HepG2 (cell line): ENCODE data around the gene RGL1.

Experiments used
- ATF6 ChIP-seq: sonication (generic); formaldehyde crosslinking; conservative IDR thresholded peaks from 2 replicates; pipeline ENCODE4 v1.4.0; 2020; ENCODE audit warnings: missing genetic modification reagents
- BCL3 ChIP-seq: sonication (generic); formaldehyde crosslinking; IDR thresholded peaks from 2 replicates; pipeline ENCODE4 v1.5.1; 2020; ENCODE audit warnings: mild to moderate bottlenecking, missing genetic modification reagents, moderate library complexity
- CREM ChIP-seq, 2 experiments: sonication (generic) in 1 of 2; formaldehyde crosslinking in 1 of 2; IDR thresholded peaks; 2 replicates each; pipeline versions ENCODE4 v1.4.0 to v1.6.1; 2016 to 2020; ENCODE audit warnings: antibody characterized with exemption in 1 of 2, mild to moderate bottlenecking in 1 of 2, missing genetic modification reagents in 1 of 2
- CTCF ChIP-seq: sonication (generic); formaldehyde crosslinking; IDR thresholded peaks from 2 replicates; pipeline ENCODE4 v1.5.0; 2020; ENCODE audit warnings: mild to moderate bottlenecking, missing genetic modification reagents, moderate library complexity
- FOXK1 ChIP-seq: sonication (generic); formaldehyde crosslinking; IDR thresholded peaks from 2 replicates; pipeline ENCODE4 v1.4.0; 2020; ENCODE audit warnings: low read depth, missing genetic modification reagents, borderline replicate concordance
- HDAC6 ChIP-seq: fragments of 200-600 bp; sonication (generic); IDR thresholded peaks from 2 replicates; pipeline ENCODE4 v1.7.0; 2017; ENCODE audit warnings: mild to moderate bottlenecking, antibody characterized with exemption, low read length, low read depth
- HMG20B ChIP-seq: conservative IDR thresholded peaks from 2 replicates; pipeline ENCODE4 v1.6.1; 2016; ENCODE audit warnings: missing genetic modification reagents, missing compliant biosample characterization
- NFYC ChIP-seq: IDR thresholded peaks from 2 replicates; pipeline ENCODE4 v1.6.1; 2016; ENCODE audit warnings: missing genetic modification reagents, missing compliant biosample characterization
- POLR2A ChIP-seq, 2 experiments: IDR thresholded peaks; 2 replicates each; pipeline ENCODE4 v1.6.1; 2011; ENCODE audit warnings: low read depth in 2 of 2, low read length in 2 of 2, mild to moderate bottlenecking in 1 of 2, moderate library complexity in 1 of 2; ENCODE audit not compliant: insufficient read depth in 1 of 2
- POLR2AphosphoS5 ChIP-seq: IDR thresholded peaks from 2 replicates; pipeline ENCODE4 v1.6.1; 2012; ENCODE audit warnings: low read depth, low read length
- RAD21 ChIP-seq: fragments of 450-650 bp; formaldehyde crosslinking; IDR thresholded peaks from 2 replicates; pipeline ENCODE4 v1.5.0; 2020; ENCODE audit warnings: mild to moderate bottlenecking
- TRIM24 ChIP-seq: sonication (generic); formaldehyde crosslinking; IDR thresholded peaks from 2 replicates; pipeline ENCODE4 v1.8.0; 2022; ENCODE audit warnings: mild to moderate bottlenecking, missing genetic modification reagents
- ZNF207 ChIP-seq: fragments of 450-650 bp; IDR thresholded peaks from 2 replicates; pipeline ENCODE4 v1.6.1; 2016; ENCODE audit warnings: antibody characterized with exemption, borderline replicate concordance
- ZNF629 ChIP-seq: sonication (generic); formaldehyde crosslinking; conservative IDR thresholded peaks from 2 replicates; pipeline ENCODE4 v1.5.0; 2020; ENCODE audit warnings: missing genetic modification reagents

DNA sequence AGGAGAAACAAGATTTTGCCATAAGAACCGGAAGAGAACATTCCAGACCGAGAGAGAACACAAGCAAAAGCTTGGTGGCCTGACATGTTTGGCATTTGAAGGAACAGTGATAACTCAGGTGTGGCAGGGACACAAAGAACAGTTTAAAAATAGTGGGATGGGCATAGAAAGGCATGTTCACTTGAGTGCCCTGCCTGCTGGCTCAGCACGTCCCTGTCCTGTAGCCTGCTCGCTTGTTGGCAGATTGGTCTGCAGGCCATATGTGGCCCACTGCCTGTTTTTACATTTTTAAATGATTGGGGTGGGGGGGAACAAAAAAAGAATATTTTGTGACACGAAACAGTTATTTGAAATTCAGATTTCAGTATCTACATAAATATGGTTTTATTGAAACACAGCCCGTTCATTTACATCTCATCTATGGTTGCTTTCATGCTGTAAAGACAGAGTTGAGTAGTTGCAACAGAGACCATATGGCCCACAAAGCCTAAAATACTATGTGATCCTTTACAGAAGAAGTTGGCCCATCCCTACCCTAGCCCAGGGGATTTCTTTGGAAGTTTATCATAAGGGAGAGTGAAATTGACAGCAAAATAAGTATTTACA lies 100.7 kb downstream of the RGL1 start:
- TF ChIP-seq RAD21, result no peak
- TF ChIP-seq HDAC6, result no peak
- no peak for TF ChIP-seq CREM (IDR thresholded peaks at IDR 0.05)
- TF ChIP-seq CREM (CRISPR knock-in tag; IDR thresholded peaks at IDR 0.05), result no peak
- TF ChIP-seq HMG20B (CRISPR knock-in tag), result no peak
- no peak for TF ChIP-seq ZNF207
- TF ChIP-seq CTCF (CRISPR knock-in tag), result no peak
- no peak for TF ChIP-seq ZNF629 (CRISPR knock-in tag)
- TF ChIP-seq POLR2AphosphoS5, result no peak
- TF ChIP-seq ATF6 (CRISPR knock-in tag), result no peak
- TF ChIP-seq TRIM24 (CRISPR knock-in tag), result no peak
- no peak for TF ChIP-seq POLR2A (IDR thresholded peaks at IDR 0.05; ENCODE audit: insufficient read depth in 1 of 2, low read depth in 2 of 2, low read length in 2 of 2)
- no peak for TF ChIP-seq BCL3 (CRISPR knock-in tag)
- no peak for TF ChIP-seq NFYC (CRISPR knock-in tag)
- no peak for TF ChIP-seq FOXK1 (CRISPR knock-in tag)
